H1 (cell line): ENCODE results near the gene C3orf20.

Source experiments
- CHD2 ChIP-seq: IDR thresholded peaks from 2 replicates; pipeline ENCODE4 v1.6.1; 2012; ENCODE audit warnings: low read length, improper control_type of control experiment
- EZH2 ChIP-seq: fragments of 200-600 bp; sonication (generic); IDR thresholded peaks from 2 replicates; pipeline ENCODE4 v1.7.1; 2012; ENCODE audit warnings: low read depth, mild to moderate bottlenecking, moderate library complexity, low read length, inconsistent platforms; ENCODE audit not compliant: severe bottlenecking
- POLR2A ChIP-seq, 2 experiments: IDR thresholded peaks; 1 replicate in 1 of 2; 2 replicates in 1 of 2; pipeline ENCODE4 v1.6.1; 2011; ENCODE audit warnings: low read depth in 2 of 2, low read length in 2 of 2, mild to moderate bottlenecking in 2 of 2; ENCODE audit errors: control extremely low read depth in 1 of 2
- RBBP5 ChIP-seq: IDR thresholded peaks from 2 replicates; pipeline ENCODE4 v1.7.1; 2012; ENCODE audit warnings: low read depth, mild to moderate bottlenecking, inconsistent platforms, low read length, moderate library complexity, borderline replicate concordance
- RXRA ChIP-seq: IDR thresholded peaks from 2 replicates; pipeline ENCODE4 v1.6.1; 2011; ENCODE audit warnings: low read depth, mild to moderate bottlenecking, low read length, moderate library complexity; ENCODE audit not compliant: insufficient read depth
- SIRT6 ChIP-seq: IDR thresholded peaks from one replicate; pipeline ENCODE4 v1.7.1; 2012; ENCODE audit warnings: low read length, inconsistent platforms
- YY1 ChIP-seq: IDR thresholded peaks from 2 replicates; pipeline ENCODE4 v1.6.1; 2011; ENCODE audit warnings: low read depth, mild to moderate bottlenecking, low read length
- ZNF274 ChIP-seq: IDR thresholded peaks from 2 replicates; pipeline ENCODE4 v1.7.0; 2012; ENCODE audit warnings: low read length, borderline replicate concordance; ENCODE audit errors: extremely low read depth
- TF ChIP-seq, protein P1 (sequence below), 3 experiments: IDR thresholded peaks; 1 replicate in 2 of 3; 2 replicates in 1 of 3; pipeline versions ENCODE4 v1.5.1 to v1.6.1; 2011; ENCODE audit warnings: low read length in 3 of 3, mild to moderate bottlenecking in 3 of 3, inconsistent platforms in 2 of 3, low read depth in 1 of 3, moderate library complexity in 1 of 3; ENCODE audit not compliant: insufficient read depth in 1 of 3; ENCODE audit errors: control extremely low read depth in 1 of 3

DNA sequence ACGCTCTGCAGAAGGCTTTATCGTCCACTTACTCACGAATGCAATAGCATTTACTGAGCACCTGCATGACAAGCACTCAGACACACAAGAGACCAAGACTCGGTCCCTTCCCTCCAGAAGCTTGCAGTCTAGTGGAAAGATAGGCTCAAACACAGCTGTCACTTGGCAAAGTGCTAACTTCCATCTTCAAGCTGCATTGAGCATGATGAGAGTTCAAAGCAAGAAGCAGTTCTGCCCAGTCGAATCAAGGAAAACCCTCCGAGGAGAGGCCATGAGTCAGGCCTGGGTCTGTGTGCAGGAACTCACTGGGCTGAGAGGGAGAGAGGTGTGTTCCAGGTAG lies 51.5 kb downstream of the C3orf20 start:
- TF ChIP-seq, protein P1, sequence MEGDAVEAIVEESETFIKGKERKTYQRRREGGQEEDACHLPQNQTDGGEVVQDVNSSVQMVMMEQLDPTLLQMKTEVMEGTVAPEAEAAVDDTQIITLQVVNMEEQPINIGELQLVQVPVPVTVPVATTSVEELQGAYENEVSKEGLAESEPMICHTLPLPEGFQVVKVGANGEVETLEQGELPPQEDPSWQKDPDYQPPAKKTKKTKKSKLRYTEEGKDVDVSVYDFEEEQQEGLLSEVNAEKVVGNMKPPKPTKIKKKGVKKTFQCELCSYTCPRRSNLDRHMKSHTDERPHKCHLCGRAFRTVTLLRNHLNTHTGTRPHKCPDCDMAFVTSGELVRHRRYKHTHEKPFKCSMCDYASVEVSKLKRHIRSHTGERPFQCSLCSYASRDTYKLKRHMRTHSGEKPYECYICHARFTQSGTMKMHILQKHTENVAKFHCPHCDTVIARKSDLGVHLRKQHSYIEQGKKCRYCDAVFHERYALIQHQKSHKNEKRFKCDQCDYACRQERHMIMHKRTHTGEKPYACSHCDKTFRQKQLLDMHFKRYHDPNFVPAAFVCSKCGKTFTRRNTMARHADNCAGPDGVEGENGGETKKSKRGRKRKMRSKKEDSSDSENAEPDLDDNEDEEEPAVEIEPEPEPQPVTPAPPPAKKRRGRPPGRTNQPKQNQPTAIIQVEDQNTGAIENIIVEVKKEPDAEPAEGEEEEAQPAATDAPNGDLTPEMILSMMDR (IDR thresholded peaks at IDR 0.05; ENCODE audit: control extremely low read depth in 1 of 3, insufficient read depth in 1 of 3, low read depth in 1 of 3, low read length in 3 of 3) = no peak
- TF ChIP-seq EZH2 (no peak), ZNF274 (no peak), RXRA (no peak), SIRT6 (no peak), YY1 (no peak), POLR2A (IDR thresholded peaks at IDR 0.05; ENCODE audit: control extremely low read depth in 1 of 2, low read depth in 2 of 2, low read length in 2 of 2) (no peak), RBBP5 (no peak), CHD2 (no peak)
